ENCODE results near the gene PTPRM.

The PTPRM gene

GRCh38 chr18:8177330-8178016, 610.4 kb downstream of the PTPRM start:
- DNase-seq (ENCODE audit: low read depth in 1 of 2, low spot score in 1 of 2), result no peak

DNA sequence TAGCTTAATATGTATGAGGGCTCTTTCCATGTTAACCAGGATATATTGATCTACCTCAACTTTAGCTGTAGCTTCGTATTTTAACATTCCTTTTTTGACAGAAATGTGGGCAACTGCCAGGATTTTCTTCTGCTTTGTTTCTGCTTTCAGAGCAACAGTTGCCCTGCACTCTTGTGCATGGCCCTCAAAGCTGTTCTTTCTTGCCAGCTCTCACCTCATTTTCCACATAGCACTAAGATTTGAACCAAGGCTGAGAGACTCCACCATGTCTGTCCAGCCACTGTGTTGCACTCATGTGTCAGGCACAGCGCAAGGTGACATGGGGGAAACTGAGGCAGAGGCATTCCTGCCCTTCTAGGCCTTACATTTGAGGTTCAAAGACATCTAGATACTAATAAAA, 619.3 kb downstream of the PTPRM start:
- no peak for TF ChIP-seq JUND (IDR thresholded peaks at IDR 0.05; ENCODE audit: low read depth)
- DNase-seq (ENCODE audit: low read depth in 1 of 2, low spot score in 1 of 2), result no peak
- in situ Hi-C loops (cut with HindIII; ENCODE audit: low pct_unique_long_range_greater_than_20kb, low sequenced_read_pairs), result no loop called here

More at GRCh38 chr18:8177330-8178016, 610.4 kb downstream of the PTPRM start:
- in situ Hi-C loops (cut with HindIII; ENCODE audit: low pct_unique_long_range_greater_than_20kb, low sequenced_read_pairs), result no loop called here
- no peak for TF ChIP-seq JUND (IDR thresholded peaks at IDR 0.05; ENCODE audit: low read depth)

DNA sequence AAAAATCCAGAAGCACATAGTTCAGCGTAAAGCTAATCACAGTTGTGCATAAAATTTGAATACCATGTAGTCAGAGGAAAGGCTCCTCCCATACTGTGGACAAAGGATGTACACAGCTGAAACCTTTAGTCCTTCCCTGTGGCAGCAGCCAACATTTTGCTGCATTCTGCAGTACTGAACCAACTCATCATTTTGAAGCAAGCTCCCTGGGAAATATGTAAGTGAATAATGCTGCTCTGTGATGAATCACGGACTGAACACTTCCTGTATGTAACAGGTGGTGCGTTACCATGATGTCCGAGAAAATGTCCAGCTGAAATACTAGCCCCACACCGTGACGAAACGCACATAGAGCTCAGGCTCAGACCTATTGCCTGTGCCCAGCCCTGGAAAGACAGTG, 621.1 kb downstream of the PTPRM start:
- in situ Hi-C loops (cut with HindIII; ENCODE audit: low pct_unique_long_range_greater_than_20kb, low sequenced_read_pairs), result no loop called here
- no peak for TF ChIP-seq JUND (IDR thresholded peaks at IDR 0.05; ENCODE audit: low read depth)
- DNase-seq (ENCODE audit: low read depth in 1 of 2, low spot score in 1 of 2), result no peak

DNA sequence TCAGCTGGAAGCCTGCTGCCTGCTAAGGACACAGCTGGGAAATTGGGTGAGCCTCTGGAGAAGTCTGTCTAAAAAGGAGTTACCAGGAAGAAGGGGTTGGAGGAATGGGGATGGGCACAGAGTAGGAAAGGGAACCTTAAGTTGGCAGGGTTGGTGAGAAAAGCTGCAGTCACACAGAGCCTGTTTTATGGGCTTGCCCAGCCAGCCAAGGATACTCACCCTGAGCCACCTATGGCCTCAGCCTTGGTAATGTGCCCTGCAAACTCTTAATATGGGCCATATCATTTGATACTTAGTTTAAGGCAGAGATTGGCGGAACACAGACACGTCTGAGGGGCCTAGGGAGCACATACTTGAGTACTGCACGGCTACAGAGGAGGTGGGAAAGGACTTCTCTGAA, 623.9 kb downstream of the PTPRM start:
- no peak for DNase-seq (ENCODE audit: low read depth in 1 of 2, low spot score in 1 of 2)
- TF ChIP-seq JUND (IDR thresholded peaks at IDR 0.05; ENCODE audit: low read depth), result no peak

DNA sequence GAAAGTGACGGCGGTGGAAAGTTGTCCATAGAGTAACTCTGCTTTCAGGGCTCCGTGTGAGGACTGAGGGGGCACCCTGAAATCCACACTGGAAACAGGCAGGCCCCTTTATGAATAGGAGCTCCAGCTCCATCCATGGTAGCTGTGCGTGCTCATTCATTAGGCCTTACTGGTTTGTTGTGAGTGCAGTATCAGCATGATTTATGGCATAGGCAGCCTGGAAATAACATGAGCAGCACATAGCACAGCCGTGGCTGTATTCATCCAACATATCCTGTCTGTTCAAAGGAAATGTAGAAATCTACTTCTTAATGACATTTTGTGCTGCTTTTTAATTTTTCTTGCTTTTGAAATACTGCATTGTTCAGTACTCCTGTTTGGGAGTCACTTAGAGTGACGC, 627.3 kb downstream of the PTPRM start:
- in situ Hi-C loops (cut with HindIII; ENCODE audit: low pct_unique_long_range_greater_than_20kb, low sequenced_read_pairs), result no loop called here
- TF ChIP-seq JUND (IDR thresholded peaks at IDR 0.05; ENCODE audit: low read depth), result no peak
- DNase-seq (ENCODE audit: low read depth in 1 of 2, low spot score in 1 of 2), result no peak

More for the DNA sequence above, 623.9 kb downstream of the PTPRM start:
- in situ Hi-C loops (cut with HindIII; ENCODE audit: low pct_unique_long_range_greater_than_20kb, low sequenced_read_pairs), result no loop called here

DNA sequence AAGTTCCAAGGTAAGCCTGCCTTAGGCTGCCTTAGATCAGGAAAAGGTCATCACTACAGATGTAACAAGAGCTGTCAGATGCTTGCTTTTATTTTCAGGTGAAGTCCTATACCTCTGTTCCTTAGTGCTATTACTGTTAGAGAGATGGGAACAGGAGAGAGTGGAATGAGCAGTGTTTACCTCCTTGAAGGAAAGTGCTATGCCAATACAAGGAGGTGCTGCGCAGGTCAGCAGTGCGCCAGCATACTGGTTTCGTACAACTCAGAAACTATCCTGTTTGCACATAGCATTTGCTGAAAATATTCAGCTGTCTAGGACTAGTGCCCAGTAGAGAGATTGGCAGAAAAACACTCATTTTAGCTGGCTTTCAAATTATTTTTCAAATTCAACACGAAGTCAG, 629.1 kb downstream of the PTPRM start:
- TF ChIP-seq JUND (IDR thresholded peaks at IDR 0.05; ENCODE audit: low read depth), result no peak
- DNase-seq (ENCODE audit: low read depth in 1 of 2, low spot score in 1 of 2), result no peak
- in situ Hi-C loops (cut with HindIII; ENCODE audit: low pct_unique_long_range_greater_than_20kb, low sequenced_read_pairs), result no loop called here

DNA sequence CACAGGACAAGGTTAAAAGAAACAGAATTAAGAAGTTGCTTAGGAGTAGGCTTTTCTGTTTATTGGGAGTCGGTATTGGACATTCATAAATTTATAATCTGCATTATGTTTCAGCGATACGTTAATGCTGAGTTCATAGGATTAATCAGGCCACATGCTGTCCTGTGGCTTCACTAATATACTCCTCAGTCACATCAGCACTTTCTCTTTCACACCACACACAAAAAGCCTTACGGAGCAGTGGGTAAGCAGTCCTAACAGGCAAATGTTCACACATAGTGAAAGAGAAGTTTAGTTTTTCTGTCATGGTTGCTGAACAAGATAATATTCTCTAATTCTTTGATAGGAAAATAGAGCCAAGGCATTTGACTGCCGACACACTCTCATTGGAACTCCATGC, 630.4 kb downstream of the PTPRM start:
- no peak for DNase-seq (ENCODE audit: low read depth in 1 of 2, low spot score in 1 of 2)
- in situ Hi-C loops (cut with HindIII; ENCODE audit: low pct_unique_long_range_greater_than_20kb, low sequenced_read_pairs), result no loop called here
- TF ChIP-seq JUND (IDR thresholded peaks at IDR 0.05; ENCODE audit: low read depth), result no peak

DNA sequence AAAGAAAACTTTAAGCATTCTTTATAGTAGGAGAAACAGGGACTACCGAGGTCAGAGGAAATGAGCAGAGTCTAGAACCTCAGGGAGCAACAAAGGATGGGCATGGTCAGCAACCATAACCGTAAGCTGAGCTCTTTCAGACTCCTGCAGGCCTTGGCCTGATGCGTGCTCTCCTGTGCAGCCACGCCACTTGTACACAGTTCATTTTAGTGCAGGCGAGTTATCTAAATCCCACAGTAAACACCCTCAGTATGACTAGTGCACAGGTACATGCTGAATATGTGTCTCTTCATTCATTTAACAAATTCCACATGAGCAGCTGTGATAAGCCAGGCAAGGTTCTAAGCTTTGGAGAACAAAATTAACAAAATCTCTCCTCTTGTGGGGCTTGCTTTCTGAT, 640.9 kb downstream of the PTPRM start:
- in situ Hi-C loops (cut with HindIII; ENCODE audit: low pct_unique_long_range_greater_than_20kb, low sequenced_read_pairs), result no loop called here
- DNase-seq (ENCODE audit: low read depth in 1 of 2, low spot score in 1 of 2), result no peak

GRCh38 chr18:8208716-8209115, 641.6 kb downstream of the PTPRM start:
- no peak for DNase-seq (ENCODE audit: low read depth in 1 of 2, low spot score in 1 of 2)
- no peak for TF ChIP-seq JUND (IDR thresholded peaks at IDR 0.05; ENCODE audit: low read depth)
- in situ Hi-C loops (cut with HindIII; ENCODE audit: low pct_unique_long_range_greater_than_20kb, low sequenced_read_pairs), result no loop called here

More for the DNA sequence above, 640.9 kb downstream of the PTPRM start:
- TF ChIP-seq JUND (IDR thresholded peaks at IDR 0.05; ENCODE audit: low read depth), result no peak

DNA sequence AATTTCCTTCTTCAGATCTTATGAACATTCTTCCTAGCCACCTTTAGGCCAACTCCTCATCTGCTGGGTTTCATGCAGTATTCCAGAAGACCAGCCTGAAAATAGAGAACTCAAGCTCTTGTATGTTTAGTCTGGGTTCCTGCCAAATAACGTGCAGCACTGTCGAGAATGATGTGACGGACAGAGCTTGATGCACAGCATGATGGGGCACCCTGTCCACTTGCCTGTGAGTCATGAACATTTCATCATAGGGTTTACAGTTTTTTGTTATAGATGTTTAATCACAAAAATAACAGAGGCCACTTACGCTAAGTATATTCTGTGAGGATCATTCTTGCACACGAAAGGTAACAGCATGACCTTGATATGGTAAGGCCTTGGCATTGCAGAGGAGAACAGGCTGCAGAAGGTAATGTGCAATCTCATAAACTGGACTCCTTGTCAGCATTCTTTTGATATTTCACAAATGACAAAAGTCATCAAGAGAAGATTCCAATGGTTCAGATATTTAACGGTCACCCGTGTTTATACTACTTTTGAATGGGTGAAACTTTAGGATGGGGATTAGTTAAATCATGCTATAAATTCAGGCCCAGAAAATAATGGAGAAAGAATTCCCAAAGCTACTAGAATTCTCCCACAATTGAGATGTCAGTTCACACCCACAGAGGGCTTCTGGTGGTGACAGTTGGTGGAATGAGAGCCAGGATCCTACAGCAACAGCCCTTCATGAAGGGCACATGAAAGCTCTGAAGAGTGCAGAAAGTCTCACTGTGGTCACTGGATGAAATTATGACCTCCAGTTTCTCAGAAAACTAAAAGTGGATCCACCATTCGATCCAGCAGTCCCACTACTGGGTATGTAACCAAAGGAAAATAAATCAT, 646.0 kb downstream of the PTPRM start:
- in situ Hi-C loops (cut with HindIII; ENCODE audit: low pct_unique_long_range_greater_than_20kb, low sequenced_read_pairs), result no loop called here
- no peak for TF ChIP-seq JUND (IDR thresholded peaks at IDR 0.05; ENCODE audit: low read depth)
- DNase-seq (ENCODE audit: low read depth in 1 of 2, low spot score in 1 of 2), result no peak

- in situ Hi-C loops (cut with HindIII; ENCODE audit: low pct_unique_long_range_greater_than_20kb, low sequenced_read_pairs), result no loop called here
- no peak for TF ChIP-seq JUND (IDR thresholded peaks at IDR 0.05; ENCODE audit: low read depth)
- no peak for DNase-seq (ENCODE audit: low read depth in 1 of 2, low spot score in 1 of 2)
Measured at GRCh38 chr18:8215741-8216140, 648.6 kb downstream of the PTPRM start.

DNA sequence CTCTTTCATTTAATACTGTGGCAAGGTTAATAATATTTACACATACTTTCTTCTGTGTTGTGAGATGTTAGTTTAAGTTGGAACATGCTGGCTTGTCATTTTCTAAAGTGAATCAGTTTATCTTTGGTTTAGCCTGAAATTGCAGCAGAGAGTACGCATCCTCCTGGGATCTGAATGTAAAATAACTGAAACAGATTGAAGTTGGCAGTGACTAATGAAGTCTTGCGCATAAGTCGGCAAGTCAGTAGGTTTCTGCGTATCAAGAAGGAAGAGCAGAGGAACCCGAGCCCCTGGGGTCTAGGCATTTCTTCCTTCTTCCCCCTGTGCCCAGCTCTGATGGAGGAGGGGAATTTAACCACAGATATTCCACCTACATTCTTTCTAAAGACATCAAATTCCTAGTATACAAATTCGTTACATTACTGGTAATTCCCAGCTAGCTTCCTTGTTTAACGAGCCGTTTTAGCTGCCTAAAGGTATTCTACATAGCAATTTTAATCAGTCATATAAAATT, 650.0 kb downstream of the PTPRM start:
- no peak for DNase-seq (ENCODE audit: low read depth in 1 of 2, low spot score in 1 of 2)
- in situ Hi-C loops (cut with HindIII; ENCODE audit: low pct_unique_long_range_greater_than_20kb, low sequenced_read_pairs), result no loop called here
- no peak for TF ChIP-seq JUND (IDR thresholded peaks at IDR 0.05; ENCODE audit: low read depth)

DNA sequence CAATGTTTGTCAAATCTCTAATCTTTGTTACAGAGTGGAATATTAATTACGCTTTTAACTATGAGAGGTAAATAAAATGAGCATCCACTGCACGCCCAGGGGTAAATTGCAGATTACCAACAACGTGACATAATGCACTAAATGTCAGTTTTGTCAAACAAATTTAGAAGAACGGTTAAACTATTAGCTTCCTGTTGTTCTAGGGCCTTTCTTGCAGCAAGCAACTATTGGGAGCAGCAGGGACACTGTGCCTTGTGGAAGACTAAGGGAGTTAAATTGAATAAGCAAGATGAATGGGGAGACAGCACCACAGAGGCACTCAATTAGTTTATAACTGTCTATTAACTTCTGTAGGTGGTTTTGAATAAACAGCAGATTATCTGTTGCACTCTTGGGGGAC, 651.1 kb downstream of the PTPRM start:
- TF ChIP-seq JUND (IDR thresholded peaks at IDR 0.05; ENCODE audit: low read depth), result no peak
- DNase-seq (ENCODE audit: low read depth in 1 of 2, low spot score in 1 of 2), result no peak
- in situ Hi-C loops (cut with HindIII; ENCODE audit: low pct_unique_long_range_greater_than_20kb, low sequenced_read_pairs), result no loop called here
